ENCODE data around the gene LPIN1. TPM values are rescaled to one million over a fixed set of nuclear protein-coding genes. Genes with fewer than 3 reads are reported as not detected.

The LPIN1 gene
- total RNA-seq, 1 experiment from 2014 or later, result 4.4 TPM

DNA sequence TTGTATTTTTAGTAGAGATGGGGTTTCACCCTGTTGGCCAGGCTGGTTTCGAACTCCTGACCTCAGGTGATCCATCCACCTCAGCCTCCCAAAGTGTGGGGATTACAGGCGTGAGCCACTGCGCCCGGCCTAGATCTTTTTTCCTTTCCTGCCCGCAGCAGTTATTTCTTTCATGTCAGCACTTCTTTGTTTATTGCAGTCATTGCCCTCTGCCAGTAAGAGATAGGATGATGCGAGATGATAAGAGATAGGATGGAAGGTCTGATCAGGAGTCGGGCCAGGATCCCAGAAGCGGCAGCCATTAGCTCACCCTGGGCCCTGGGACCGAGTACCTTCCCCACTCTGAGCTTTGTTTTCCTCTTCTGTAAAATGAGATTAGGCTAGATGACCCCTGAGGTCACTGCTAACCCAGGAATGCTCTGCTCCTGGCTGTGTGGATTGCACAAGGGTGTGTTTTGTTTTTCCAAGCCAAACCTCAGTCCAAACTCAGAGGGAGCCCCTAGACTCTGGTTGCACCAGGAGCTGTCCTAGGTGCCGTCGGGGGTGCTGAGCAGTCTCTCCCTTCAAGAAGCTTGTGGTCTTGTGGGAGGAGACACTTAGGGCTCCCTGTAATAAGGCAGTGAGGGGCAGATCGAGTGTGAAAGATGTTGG, 63.3 kb downstream of the LPIN1 start:
- Histone ChIP-seq H4K20me1 (ENCODE audit: control insufficient read depth, insufficient read depth, insufficient read length) (no peaks in the 10 kb centered on the region), H2BK15ac (ENCODE audit: low read depth, low read length) (no peak overlapping the region), H2BK12ac (ENCODE audit: insufficient read length, low read depth, low read length) (no peak overlapping the region), H4K8ac (replicated peaks; ENCODE audit: insufficient read length, low read depth, low read length) (no peak overlapping the region), H3K9me3 (ENCODE audit: control insufficient read depth, low read depth, low read length) (no peaks in the 10 kb centered on the region), H3K23ac (ENCODE audit: insufficient read length, low read depth, low read length) (no peak overlapping the region), H3K27ac (ENCODE audit: insufficient read length, low read depth, low read length) (no peak overlapping the region), H2AK5ac (ENCODE audit: insufficient read length, low read length) (no peak overlapping the region), H3K79me2 (ENCODE audit: insufficient read depth, low read length) (no peaks in the 10 kb centered on the region), H3K4ac (ENCODE audit: low read depth, low read length) (no peak overlapping the region), H3K9ac (ENCODE audit: extremely low read depth, insufficient read length, low read length) (no peak overlapping the region), H2BK20ac (ENCODE audit: low read depth, low read length, poor library complexity, severe bottlenecking) (no peak overlapping the region), H2AFZ (ENCODE audit: low read length) (no peak overlapping the region), H3K4me2 (ENCODE audit: insufficient read depth, insufficient read length, low read length) (no peak overlapping the region), H3K56ac (ENCODE audit: insufficient read length, low read depth, low read length) (no peak overlapping the region), H3T11ph (ENCODE audit: low read length) (no peak overlapping the region), H2BK5ac (ENCODE audit: insufficient read length, low read length) (no peak overlapping the region), H2BK120ac (ENCODE audit: low read depth, low read length, poor library complexity, severe bottlenecking) (no peak overlapping the region), H4K5ac (ENCODE audit: insufficient read length, low read depth, low read length) (no peak overlapping the region), H3K27me3 (ENCODE audit: insufficient read depth, low read length) (no peaks in the 10 kb centered on the region), H3K14ac (ENCODE audit: insufficient read depth, low read length) (no peak overlapping the region), H3K23me2 (ENCODE audit: insufficient read length, low read depth, low read length, poor library complexity, severe bottlenecking) (no peaks in the 10 kb centered on the region), H4K91ac (ENCODE audit: insufficient read length, low read depth, low read length) (no peak overlapping the region), H3K79me1 (ENCODE audit: insufficient read depth, low read depth, low read length, poor library complexity, severe bottlenecking) (no peaks in the 10 kb centered on the region), H3K4me1 (ENCODE audit: insufficient read depth, low read length) (no peaks in the 10 kb centered on the region), H3K18ac (ENCODE audit: insufficient read length, low read depth, low read length) (no peak overlapping the region)
- H3K4me3 Mint-ChIP-seq, result no peak overlapping the region
- TF ChIP-seq, protein P1, sequence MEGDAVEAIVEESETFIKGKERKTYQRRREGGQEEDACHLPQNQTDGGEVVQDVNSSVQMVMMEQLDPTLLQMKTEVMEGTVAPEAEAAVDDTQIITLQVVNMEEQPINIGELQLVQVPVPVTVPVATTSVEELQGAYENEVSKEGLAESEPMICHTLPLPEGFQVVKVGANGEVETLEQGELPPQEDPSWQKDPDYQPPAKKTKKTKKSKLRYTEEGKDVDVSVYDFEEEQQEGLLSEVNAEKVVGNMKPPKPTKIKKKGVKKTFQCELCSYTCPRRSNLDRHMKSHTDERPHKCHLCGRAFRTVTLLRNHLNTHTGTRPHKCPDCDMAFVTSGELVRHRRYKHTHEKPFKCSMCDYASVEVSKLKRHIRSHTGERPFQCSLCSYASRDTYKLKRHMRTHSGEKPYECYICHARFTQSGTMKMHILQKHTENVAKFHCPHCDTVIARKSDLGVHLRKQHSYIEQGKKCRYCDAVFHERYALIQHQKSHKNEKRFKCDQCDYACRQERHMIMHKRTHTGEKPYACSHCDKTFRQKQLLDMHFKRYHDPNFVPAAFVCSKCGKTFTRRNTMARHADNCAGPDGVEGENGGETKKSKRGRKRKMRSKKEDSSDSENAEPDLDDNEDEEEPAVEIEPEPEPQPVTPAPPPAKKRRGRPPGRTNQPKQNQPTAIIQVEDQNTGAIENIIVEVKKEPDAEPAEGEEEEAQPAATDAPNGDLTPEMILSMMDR (conservative IDR thresholded peaks at IDR 0.05), result no peak
- H3K4me1 Mint-ChIP-seq, result no peaks in the 10 kb centered on the region
- peaks cover 19 to 23% (median 22%) of the 10 kb centered on the region in 3 experiments for H3K36me3 Mint-ChIP-seq (ENCODE audit: insufficient read depth in 1 of 3, low read depth in 3 of 3)
- H3K9me3 Mint-ChIP-seq, result no peaks in the 10 kb centered on the region
- peak overlapping the region in 1 of 3 experiments; percentile 50; a peak in 2 of 7 replicates for H3K27ac Mint-ChIP-seq
- DNase-seq, result no peak
- no CpG with 5 or more reads among the region's 12 CpGs for WGBS (ENCODE audit: extremely low coverage, insufficient read length, low lambda C conversion rate)
- no peaks in the 10 kb centered on the region for H3K27me3 Mint-ChIP-seq (ENCODE audit: low read depth)

All from H9 (cell line).